Endometrium (tissue), 2 donors: ENCODE data around the gene ANKDD1A.

ENCODE experiments used
- FAIRE-seq: peaks from 2 replicates; lab custom pipeline; 2012; peaks lifted over from hg19 to GRCh38; lab: Jason Lieb, UNC
- donor health status: control.
- donor health status: control.

ANKDD1A gene

DNA sequence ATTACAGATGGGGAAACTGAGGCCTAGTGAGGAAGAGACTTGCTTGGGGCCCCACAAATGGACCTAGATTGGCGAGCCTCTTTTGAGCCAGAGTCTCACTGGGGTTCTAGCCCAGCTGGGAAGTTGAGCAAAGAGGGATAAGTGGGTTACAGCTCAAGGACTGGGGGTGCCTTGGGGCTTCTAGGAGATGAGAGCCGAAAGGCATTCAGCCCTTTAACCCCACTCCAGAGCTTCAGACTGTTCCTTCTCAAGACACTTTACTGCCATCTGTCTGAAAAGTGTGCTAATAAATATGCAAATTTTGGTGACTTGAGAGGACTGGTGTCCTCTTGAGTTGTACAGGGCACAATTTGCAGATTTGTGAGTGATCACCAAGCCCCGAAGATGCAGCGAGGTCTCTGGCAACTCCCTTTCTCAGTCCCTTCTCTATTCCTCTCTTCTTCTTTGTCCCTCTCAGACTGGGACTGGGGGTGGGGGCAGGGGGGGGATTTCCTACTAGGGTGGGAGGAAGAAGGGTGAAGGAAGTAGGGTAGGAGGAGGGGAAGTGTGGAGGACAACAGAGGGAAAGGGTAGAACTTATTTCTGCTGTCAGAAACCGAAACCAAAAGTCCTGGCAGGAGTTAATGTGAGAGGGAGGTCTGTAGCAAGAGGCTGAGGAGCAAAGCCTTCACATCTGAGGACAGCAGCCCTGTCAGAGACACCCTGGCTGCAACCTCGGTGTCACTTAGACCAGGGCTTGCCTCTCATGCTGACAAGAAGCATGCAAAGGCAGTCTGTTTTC, 16.2 kb upstream of the ANKDD1A start:
- no peak for FAIRE-seq

DNA sequence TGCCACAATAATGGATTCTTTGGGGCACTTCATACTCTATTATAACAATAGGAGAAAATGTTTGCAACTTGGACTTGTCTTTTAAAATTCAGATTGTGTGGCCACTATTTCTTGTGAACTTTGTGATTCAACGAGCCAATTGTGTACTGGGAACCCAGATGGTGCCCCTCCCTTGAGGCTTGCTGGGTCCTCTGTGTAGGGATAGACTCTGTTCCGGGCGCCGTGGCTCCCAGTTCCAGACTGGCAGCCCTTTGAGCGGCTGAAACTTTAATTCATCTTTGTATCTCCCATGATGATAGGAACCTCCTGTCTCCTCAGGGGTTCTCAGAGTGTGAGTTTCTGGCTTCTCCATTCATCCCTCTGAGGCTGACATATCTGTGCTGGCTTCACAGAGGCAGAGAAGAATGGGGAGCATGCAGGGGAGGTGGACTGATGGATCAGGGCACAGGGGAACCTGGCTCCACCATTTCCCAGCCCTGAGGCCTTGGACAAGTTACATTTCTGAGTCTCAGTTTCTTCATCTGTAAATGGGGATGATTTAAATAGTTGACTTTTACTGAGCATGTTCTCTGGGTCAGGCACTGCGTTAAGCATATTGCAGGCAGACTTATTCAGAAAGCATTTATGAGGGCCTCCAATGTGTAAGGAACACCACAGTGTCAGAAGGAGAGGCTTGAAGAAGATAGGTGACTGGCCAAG, 15.2 kb upstream of the ANKDD1A start:
- no peak for FAIRE-seq

DNA sequence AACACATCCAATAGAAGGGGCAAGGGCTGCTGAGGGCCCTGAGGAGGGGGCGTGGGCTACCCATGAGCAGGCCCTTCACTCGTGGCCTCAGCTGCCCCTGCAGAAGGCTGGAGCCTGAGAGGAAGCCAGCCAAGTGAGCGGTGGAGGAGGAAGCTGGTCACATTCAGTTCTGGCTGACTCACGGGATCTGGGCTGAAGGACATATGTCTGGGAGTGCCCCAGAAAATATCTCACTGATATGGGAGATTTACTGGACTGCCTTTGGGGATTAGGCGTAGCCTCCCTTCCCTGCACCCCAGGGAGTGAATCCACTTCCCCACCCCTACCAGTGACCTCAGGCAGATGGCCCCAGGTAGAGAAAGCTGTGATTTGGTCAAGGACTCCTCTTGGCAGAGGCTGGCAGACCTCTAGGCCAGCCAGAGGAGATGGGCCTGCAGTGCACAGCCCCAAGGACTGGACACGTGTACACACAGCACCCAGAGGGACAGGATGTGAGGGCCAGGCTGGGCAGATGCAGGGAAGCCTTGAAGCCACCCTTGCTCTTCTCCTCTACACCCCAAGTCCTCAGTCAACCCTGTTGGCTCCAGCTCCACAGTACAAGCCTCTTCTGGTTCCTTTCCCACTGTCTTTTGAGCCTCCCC, 14.2 kb upstream of the ANKDD1A start:
- FAIRE-seq: no peak

DNA sequence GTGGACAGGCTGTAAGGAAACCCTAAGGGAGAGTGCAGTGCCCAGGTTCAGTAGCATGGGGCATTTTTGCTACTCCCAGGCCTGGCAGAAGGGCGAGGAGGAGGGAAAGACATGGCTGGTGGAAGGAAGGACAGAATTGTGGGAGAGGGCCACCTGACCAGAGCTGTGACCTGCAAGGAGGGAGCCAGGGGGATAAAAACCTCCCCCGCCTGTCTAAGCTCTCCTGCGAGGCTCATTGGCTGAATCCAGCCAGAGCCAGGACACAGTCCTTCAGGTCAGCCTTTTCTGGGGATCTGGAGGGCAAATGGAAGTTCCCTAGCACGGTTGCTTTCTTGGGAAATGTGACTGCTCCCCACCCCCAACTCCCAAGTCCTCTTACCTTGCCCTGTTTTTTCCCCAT, 13.3 kb upstream of the ANKDD1A start:
- no peak for FAIRE-seq

DNA sequence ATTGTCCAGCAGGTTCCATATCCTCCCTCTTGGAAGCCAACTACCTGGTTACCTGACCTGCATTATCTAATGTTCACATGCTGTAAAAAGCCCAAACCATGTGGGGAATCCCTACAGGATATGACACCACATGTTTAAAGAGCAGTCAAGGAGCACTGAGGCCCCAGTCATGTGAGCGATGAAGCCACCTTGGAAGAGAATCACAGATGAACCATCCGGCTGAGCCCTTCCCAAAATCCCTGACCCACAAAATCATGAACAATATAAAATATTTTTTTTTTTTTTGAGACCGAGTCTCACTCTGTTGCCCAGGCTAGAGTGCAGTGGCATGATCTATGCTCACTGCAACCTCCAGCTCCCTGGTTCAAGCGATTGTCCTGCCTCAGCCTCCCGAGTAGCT, 10.6 kb upstream of the ANKDD1A start:
- FAIRE-seq: no peak

DNA sequence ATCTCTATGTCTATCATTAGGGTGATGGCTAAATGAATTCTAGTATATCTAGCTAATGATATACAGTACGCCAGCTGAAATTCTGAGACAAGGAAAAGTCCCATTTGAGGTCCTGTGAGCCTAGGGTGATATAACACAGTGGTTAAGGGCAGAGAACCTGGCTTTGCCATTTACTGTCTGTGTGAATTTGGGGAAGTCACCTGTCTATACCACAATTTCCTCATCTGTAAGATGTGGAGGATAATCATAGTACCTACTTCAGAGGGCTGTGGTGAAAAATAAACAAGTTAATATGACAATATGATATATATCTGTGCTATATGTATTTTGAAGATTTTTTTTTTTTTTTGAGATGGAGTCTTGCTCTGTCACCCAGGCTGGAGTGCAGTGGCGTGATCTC, 9.8 kb upstream of the ANKDD1A start:
- FAIRE-seq: no peak

DNA sequence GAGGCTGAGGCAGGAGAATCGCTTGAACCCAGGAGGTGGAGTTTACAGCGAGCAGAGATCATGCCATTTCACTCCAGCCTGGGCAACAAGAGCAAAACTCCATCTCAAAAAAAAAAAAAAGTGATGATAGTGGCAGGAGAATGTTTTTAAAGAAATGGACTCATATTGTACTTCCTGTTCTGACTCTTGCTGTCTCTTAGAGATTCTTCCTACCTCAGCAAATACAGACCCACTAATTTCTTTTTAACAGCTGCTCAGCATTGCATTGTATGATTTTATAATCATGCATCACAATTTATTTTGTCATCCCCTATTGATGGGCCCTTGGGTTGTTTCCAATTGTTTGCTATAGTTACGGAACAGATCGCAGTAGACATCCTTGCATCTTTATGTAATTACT, 8.8 kb upstream of the ANKDD1A start:
- FAIRE-seq: no peak

DNA sequence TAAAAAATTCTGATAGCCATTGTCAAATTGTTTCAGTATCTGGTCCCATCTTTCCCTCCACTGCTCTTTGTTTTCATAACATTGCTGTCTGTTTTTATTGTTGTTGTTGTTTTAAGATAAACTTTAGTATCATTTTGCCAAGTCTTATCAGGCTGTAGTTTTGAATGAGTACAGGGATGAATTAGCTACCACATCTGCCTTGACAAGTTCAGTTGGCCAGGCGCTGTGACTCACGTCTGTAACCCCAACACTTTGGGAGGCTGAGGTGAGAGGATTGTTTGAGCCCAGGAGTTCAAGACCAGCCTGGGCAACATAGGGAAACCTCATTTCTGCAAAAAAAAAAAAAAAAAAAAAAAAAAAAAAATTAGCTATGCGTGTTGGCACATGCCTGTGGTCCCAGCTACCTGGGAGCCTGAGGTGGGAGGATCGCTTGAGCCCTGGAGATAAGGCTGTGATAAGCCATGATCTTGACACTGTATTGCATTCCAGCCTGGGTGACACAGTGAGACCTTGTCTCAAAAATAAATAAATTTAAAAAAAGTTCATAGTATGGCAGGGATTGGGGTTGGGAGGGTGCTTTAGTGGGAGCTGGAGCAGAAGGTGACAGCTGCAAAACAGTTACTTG, 8.3 kb upstream of the ANKDD1A start:
- FAIRE-seq: no peak

DNA sequence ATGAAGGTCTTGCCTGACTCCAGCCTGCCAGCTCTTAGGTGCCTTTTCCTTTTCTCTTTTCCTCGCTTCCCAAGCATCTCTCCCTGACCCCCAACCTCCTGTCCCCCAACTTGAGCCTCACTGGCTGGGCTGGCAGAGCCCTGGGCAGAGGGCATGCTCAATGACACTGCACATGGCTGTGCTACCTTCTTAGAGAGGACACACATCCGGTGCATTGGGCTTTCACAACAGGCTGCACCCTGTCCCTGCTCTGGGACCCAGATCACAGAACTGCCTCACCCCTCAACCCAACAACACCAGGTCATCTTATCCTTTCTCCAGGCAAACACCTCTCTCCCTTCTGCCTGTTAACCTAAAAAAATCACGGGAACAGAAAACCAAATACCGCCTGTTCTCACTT, 7.5 kb upstream of the ANKDD1A start:
- FAIRE-seq: no peak

DNA sequence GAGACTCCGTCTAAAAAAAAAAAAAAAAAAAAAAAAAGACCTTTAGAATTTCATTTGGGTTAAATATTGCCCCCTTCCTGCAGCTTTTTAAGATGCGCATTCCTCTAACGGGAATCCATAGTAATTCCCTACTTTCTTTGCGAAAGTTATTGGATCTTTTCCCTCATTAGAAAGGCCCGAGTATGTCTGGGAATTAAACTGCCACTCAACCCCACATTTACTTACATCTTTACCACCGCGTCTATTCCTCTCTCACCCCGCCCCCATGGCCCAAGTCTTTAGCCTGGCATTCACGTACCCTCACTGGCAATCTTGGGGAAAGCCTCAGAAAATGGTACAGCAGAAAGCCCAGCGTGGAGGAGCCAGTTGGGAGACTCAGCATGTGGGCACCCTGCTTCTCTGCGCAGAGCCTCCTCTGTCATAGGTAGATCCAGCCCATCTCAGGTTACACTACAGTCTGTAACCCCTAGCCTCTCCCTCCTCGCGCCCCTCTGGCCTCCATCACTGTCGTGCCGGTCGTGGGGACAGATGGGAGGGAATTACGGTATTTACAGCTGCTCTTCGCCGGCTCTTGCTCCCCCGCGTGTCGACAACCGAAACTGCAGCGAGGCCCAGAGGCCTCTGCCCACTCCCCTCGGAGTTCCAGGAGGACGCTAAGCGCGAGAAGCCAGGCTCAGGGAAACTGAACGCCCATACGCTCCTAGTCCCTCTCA, 6.4 kb upstream of the ANKDD1A start:
- no peak for FAIRE-seq

DNA sequence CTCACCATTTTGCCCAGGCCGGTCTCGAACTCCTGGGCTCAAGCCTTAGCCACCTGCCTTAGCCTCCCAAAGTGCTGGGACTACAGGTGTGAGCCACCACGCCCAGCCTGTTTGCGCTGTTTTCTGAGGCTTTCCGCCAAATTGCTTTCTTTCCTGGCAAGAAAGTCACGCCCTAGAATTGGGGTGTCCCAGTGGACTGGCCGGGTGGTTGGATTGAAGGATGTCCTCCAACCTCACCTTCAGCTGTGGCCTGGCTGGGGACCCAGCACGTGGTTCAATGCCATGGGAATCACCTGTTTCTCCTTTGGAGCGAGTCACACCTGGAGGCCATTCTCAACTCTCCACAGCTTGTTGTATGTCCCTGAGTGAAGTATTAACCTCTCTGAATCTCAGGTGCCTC, 5.8 kb upstream of the ANKDD1A start:
- FAIRE-seq: no peak

DNA sequence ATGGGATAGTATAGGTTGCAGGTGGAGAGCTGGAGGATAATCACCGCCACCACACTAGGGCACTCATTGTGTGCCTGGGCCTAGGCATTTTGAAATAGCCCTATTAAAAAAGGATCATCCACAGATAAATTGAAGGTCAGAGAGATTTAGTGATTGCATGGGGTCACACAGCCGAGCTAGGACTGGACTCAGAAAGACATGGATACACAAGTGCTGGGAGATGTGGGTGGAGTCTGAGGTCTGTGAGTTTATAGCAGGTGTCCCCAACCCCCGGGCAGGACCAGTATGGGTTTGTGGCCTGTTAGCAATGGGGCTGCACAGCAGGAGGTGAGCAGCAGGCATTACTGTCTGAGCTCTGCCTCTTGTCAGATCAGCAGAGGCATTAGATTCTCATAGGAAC, 5.3 kb upstream of the ANKDD1A start:
- no peak for FAIRE-seq

DNA sequence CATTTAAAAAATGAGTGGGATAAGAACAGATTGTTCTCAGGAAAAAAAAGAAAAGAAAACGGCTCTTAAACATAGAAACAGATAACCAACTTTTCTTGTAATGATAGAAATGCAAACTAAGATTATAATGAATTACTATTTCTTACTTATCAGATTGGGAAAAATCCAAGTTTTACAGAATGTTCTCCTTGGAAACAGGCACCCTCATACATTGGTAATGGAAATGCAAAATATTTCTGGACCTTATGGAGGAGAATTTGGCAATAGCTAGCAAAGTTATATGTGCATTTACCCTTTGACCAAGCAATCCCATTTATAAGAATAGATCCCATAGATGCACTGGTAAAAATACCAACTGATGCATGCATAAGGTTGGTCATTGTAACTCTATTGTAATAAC, 3.7 kb upstream of the ANKDD1A start:
- FAIRE-seq: no peak

DNA sequence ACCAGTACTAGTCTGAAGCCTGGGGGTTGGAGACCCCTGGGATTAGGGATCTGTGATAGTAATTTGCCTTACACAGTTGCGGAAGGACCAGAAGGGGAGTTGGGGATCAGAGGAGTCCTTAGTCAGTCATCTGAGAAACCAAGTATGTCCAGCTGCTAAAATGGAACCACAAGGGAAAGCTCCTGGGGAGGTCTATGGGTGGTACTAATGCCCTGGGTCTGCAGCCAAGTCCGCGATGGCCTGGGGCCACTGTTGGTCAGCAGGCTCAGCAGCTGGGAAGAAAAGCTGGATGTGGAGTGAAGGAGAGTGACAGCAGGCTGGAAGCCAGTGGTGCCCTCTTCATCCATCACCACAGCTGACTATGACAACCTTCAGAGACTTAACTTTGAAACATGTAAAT, 2.2 kb upstream of the ANKDD1A start:
- no peak for FAIRE-seq

DNA sequence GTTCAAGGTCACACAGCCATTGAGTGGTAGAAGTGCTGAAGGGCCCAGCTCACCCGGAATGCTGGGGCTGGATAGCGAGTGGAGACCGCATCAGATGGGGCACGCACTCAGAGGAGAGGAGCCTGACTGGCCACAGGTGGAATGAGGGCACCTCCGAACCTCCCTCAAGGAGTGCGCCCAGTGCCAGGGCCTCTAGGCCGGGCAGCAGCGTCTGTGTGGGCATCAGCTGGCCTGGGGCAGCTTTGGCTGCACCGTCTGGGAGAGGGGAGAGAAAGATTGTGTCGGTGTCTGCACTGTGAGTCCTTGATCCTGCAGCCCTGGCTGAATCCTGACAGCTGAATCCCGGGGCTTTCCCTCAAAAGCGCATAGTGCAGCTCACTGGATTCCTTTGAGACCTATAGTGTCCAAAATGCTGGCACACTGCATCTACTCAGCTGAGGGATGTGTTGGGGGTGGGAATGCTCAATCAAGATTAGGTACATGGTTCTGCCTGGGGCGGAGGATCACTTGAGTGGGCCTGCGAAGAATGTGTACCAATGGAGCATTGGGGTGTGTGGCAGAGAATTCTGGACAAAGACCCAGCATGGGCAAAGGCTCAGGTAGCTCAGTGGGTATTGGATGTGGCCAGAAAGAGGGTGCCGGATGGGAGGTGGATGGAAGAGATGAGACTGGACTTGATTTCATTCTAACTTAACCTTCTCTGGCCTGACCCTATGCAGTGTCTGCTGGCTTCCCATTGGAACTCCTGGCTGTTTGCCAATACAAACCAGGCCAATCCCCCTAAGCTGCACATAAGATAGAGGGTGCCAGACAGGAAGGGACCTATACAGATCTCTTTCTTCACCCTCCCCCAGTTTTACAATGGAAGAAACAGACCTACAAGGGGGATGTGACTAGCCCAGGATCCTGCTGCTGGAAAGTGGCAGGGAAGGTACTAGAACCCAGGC, 950 bp downstream of the ANKDD1A start:
- no peak for FAIRE-seq

DNA sequence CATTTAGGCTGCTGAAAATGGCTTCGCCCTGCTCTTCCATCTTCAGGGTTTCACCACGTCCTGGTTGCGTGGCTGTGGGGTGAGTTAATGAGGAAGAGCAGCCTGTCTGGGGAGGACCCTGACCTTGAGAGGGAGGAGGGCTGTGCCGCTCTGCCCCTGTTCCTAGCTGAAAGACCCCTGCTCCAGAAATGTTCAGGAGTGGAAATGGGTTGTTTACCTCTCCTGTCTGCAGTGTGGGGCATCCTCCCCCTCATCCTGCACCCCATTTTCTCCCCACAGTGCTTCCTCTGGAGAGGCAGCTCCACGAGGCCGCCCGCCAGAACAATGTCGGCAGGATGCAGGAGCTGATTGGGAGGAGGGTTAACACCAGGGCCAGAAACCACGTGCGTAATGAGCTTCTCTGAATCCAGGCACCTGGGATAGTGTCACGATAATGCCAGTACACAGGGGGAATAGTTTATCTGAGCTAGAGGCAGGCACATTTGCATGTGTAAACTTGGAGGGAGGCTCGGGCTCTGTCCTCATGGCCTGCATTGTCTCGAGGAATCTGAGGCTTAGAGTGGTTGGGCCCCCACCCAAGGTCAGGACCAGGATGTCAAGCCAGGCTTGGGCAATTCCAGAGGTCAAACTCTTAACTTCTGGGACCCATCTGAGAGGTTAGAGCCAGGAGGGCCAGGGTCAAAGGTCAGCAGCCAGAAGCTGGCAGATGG, 4.0 kb downstream of the ANKDD1A start:
- FAIRE-seq: no peak

DNA sequence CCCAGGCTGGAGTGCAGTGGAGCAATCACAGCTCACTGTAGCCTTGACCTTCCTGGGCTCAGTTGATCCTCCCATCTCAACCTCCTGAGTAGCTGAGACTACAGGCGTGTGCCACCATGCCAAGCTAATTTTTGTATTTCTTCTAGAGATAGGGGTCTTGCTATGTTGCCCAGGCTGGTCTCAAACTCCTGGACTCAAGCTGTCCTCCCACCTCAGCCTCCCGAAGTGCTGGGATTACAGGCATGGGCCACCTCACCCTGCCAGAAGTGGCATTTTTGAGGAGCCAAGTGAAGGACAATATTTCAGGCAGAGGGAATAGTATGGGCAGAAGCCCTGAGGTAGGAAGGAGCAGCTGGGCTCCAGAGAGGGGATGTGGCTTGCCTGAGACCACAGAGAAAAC, 4.7 kb downstream of the ANKDD1A start:
- no peak for FAIRE-seq

DNA sequence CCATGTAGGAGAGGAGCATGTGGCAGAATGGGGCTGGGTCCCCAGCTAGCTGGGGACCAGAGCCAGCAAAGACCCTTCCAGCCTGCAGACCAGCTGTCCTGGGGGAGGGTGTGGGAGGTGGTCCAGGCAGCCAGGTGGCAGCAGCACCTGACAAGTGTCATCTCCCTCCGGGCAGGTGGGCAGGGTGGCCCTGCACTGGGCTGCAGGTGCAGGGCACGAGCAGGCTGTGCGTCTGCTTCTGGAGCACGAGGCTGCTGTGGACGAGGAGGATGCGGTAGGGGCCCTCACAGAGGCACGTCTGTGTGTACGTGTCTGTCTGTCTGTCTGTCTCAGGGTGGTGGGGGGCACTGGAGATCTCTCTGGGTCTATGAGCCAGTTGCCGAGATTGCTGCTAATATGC, 5.5 kb downstream of the ANKDD1A start:
- no peak for FAIRE-seq

DNA sequence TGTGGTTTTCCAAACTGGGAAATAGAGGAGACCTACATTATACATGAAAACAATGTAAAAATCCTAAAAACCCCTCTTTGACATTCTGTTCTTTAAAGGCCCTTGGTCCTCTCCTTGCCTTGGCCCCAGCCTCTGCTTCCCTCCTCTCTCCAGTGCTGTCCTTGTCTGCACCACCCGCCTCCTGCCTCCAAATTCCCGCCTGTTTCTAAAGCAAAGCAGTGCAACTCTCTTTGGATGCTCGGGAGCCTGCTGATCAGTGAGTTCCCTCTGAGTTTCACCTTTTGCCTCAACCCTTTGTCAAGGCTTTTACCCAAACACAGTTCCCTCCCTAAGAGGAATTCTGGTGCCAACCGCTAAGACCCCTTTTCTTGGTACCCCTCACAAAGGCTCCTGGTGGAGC, 8.0 kb downstream of the ANKDD1A start:
- FAIRE-seq: no peak

DNA sequence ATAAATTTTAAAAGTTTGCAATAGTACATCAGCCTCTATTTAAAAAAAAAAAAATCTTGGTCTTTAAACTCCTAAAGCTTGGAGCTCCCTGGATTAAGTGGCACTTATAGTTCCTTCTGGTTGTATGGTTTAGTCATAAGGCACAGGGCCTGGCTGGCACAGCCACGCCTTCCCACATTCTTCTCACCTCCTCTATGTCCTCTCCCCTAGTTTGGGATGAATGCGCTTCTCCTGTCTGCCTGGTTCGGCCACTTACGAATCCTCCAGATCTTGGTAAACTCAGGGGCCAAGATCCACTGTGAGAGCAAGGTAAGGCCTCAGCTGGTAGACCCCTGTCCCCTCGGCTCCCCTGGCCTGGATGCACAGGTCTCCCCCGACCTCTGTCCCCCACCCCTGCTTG, 10.0 kb downstream of the ANKDD1A start:
- FAIRE-seq: no peak

DNA sequence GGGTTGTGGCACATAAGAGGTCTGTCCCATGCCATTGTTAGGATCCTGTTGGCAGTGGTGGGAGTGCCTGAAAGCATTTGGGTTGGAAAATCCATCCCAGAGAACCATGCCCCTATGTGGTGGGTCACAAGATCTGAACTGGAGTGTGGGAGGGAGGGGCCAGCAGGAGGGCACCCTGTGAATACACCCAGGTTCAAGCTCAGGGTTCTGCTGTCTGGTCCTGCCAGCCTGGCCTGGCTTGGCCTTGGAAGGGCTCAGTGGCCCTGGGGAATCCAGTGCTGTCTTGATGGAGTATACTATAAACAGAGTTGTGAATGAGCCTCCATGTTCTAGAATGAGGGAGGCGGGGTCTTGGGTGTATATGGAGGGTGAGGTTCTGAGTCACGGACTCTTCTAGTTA, 11.8 kb downstream of the ANKDD1A start:
- no peak for FAIRE-seq
